Measurements from ENCODE around the gene DUSP19. TPM values are rescaled to one million over a fixed set of nuclear protein-coding genes. Genes with fewer than 3 reads are reported as not detected.
A peak's percentile ranks its signal among the peaks of the same experiment; 100 is the strongest.

Gene DUSP19
- total and polyA plus RNA-seq, 2 of the 13 experiments (the other 11 are each of a cell fraction or from before 2014, with no cell fraction given): 1.3 to 1.9 TPM

DNA sequence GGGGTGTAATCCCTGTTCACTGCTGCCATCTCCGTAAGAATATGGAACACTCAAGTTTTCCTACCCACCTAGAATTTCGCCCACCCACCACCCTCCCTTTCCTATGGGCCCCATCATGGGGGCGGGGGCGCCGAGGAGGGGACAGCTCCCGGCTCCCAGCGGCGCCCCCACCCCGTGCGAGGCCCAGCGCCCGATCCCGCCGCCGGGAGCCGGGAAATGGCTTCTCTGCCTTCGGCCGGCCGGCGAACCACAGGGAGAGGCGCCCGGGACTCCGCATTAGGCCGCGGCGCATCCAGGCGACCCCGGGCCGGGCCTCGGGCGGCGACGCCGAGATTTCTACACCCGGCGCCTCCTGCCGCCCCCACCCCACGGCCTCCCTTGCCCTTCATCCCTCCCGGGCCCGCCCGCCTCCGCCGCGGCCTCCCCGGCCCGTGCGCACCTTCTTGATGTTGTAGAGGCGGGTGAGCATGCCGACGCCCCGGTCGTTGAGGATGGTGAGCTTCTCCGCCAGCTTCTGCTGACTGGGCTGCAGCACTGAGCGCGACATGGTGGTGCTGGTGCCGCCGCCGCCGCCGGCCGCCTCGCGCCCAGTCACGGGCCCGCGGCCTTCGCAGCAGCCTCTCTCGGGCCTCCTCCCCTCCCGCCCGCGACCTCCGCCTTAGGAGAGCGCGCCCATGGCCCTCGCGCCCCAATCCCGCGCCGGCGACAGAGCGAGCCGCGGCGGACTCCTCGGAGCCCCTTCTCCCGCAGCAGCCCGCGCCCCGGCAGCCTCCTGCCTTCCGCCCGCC, 40.8 kb upstream of the DUSP19 start (continued):
- TF ChIP-seq, protein P1, sequence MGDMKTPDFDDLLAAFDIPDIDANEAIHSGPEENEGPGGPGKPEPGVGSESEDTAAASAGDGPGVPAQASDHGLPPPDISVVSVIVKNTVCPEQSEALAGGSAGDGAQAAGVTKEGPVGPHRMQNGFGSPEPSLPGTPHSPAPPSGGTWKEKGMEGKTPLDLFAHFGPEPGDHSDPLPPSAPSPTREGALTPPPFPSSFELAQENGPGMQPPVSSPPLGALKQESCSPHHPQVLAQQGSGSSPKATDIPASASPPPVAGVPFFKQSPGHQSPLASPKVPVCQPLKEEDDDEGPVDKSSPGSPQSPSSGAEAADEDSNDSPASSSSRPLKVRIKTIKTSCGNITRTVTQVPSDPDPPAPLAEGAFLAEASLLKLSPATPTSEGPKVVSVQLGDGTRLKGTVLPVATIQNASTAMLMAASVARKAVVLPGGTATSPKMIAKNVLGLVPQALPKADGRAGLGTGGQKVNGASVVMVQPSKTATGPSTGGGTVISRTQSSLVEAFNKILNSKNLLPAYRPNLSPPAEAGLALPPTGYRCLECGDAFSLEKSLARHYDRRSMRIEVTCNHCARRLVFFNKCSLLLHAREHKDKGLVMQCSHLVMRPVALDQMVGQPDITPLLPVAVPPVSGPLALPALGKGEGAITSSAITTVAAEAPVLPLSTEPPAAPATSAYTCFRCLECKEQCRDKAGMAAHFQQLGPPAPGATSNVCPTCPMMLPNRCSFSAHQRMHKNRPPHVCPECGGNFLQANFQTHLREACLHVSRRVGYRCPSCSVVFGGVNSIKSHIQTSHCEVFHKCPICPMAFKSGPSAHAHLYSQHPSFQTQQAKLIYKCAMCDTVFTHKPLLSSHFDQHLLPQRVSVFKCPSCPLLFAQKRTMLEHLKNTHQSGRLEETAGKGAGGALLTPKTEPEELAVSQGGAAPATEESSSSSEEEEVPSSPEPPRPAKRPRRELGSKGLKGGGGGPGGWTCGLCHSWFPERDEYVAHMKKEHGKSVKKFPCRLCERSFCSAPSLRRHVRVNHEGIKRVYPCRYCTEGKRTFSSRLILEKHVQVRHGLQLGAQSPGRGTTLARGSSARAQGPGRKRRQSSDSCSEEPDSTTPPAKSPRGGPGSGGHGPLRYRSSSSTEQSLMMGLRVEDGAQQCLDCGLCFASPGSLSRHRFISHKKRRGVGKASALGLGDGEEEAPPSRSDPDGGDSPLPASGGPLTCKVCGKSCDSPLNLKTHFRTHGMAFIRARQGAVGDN (CRISPR knock-in tag; IDR thresholded peaks at IDR 0.05): peak; percentile 79
- TF ChIP-seq JUND (CRISPR knock-in tag; IDR thresholded peaks at IDR 0.05) (peak; percentile 73), SKI (IDR thresholded peaks at IDR 0.05; ENCODE audit: partially characterized antibody) (peak; percentile 22), ZNF776 (CRISPR knock-in tag; IDR thresholded peaks at IDR 0.05) (no peak; the same call in 1 of the 2 replicates), SMC3 (IDR thresholded peaks at IDR 0.05; ENCODE audit: low read length) (no peak), ZNF367 (CRISPR knock-in tag; IDR thresholded peaks at IDR 0.05; ENCODE audit: borderline replicate concordance) (no peak), DMAP1 (CRISPR knock-in tag; IDR thresholded peaks at IDR 0.05) (no peak; the same call in 1 of the 2 replicates), ZBTB7B (CRISPR knock-in tag; IDR thresholded peaks at IDR 0.05) (no peak), ERF (CRISPR knock-in tag; IDR thresholded peaks at IDR 0.05) (no peak), MEIS2 (CRISPR knock-in tag; IDR thresholded peaks at IDR 0.05) (no peak), CCAR2 (optimal IDR thresholded peaks at IDR 0.05; ENCODE audit: low read depth, low read length) (no peak), ZSCAN9 (CRISPR knock-in tag; IDR thresholded peaks at IDR 0.05; ENCODE audit: borderline replicate concordance) (no peak; the same call in 1 of the 2 replicates), KAT8 (CRISPR knock-in tag; IDR thresholded peaks at IDR 0.05) (no peak), AHR (CRISPR knock-in tag; IDR thresholded peaks at IDR 0.05) (no peak; the same call in 1 of the 2 replicates), ZNF672 (CRISPR knock-in tag; IDR thresholded peaks at IDR 0.05) (0 out of 2 replicates have a peak, but pooled peaks have one; percentile 56), ZKSCAN8 (CRISPR knock-in tag; IDR thresholded peaks at IDR 0.05; ENCODE audit: borderline replicate concordance) (no peak), ZNF232 (CRISPR knock-in tag; IDR thresholded peaks at IDR 0.05; ENCODE audit: borderline replicate concordance) (no peak)
- TF ChIP-seq, protein P2, sequence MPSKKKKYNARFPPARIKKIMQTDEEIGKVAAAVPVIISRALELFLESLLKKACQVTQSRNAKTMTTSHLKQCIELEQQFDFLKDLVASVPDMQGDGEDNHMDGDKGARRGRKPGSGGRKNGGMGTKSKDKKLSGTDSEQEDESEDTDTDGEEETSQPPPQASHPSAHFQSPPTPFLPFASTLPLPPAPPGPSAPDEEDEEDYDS (CRISPR knock-in tag; IDR thresholded peaks at IDR 0.05): no peak
- TF ChIP-seq, protein P3, sequence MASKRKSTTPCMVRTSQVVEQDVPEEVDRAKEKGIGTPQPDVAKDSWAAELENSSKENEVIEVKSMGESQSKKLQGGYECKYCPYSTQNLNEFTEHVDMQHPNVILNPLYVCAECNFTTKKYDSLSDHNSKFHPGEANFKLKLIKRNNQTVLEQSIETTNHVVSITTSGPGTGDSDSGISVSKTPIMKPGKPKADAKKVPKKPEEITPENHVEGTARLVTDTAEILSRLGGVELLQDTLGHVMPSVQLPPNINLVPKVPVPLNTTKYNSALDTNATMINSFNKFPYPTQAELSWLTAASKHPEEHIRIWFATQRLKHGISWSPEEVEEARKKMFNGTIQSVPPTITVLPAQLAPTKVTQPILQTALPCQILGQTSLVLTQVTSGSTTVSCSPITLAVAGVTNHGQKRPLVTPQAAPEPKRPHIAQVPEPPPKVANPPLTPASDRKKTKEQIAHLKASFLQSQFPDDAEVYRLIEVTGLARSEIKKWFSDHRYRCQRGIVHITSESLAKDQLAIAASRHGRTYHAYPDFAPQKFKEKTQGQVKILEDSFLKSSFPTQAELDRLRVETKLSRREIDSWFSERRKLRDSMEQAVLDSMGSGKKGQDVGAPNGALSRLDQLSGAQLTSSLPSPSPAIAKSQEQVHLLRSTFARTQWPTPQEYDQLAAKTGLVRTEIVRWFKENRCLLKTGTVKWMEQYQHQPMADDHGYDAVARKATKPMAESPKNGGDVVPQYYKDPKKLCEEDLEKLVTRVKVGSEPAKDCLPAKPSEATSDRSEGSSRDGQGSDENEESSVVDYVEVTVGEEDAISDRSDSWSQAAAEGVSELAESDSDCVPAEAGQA (IDR thresholded peaks at IDR 0.05; ENCODE audit: low read depth): no peak
- TF ChIP-seq, protein P3 (CRISPR knock-in tag; IDR thresholded peaks at IDR 0.05; ENCODE audit: borderline replicate concordance): peak; percentile 69
